GM12872 (cell line): ENCODE measurements around the gene SLC39A11.

ENCODE experiments used
- TF ChIP-seq, protein P1 (sequence below): IDR thresholded peaks from 3 replicates; pipeline ENCODE4 v1.5.1; 2011; ENCODE audit warnings: low read depth, mild to moderate bottlenecking, low read length, moderate library complexity; ENCODE audit not compliant: insufficient read depth

Gene SLC39A11

DNA sequence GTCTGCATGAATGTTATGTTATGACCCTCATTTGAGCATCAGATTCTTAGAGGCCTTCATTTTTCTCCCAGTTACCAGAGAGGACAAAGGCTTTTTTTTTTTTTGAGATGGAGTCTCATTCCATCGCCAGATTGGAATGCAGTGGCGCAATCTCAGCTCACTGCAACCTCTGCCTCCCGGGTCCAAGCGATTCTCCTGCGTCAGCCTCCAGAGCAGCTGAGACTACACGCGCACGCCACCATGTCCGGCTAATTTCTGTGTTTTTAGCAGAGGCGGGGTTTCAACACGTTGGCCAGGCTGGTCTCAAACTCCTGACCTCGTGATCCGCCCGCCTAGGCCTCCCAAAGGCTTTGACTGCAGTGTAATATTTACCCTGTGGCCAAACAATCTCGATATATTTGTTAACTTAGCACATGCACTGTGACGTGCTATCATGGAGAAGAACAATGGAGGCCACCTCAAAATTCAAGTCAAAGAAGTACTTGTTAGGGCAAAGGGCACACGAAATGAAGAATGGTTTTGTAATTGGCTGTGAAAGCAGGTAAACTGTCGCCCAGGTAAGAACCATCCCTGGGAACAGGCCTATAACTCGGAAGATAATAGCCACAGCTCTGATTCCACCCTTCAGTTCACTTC, 303.4 kb downstream of the SLC39A11 start:
- TF ChIP-seq, protein P1, sequence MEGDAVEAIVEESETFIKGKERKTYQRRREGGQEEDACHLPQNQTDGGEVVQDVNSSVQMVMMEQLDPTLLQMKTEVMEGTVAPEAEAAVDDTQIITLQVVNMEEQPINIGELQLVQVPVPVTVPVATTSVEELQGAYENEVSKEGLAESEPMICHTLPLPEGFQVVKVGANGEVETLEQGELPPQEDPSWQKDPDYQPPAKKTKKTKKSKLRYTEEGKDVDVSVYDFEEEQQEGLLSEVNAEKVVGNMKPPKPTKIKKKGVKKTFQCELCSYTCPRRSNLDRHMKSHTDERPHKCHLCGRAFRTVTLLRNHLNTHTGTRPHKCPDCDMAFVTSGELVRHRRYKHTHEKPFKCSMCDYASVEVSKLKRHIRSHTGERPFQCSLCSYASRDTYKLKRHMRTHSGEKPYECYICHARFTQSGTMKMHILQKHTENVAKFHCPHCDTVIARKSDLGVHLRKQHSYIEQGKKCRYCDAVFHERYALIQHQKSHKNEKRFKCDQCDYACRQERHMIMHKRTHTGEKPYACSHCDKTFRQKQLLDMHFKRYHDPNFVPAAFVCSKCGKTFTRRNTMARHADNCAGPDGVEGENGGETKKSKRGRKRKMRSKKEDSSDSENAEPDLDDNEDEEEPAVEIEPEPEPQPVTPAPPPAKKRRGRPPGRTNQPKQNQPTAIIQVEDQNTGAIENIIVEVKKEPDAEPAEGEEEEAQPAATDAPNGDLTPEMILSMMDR = no peak

DNA sequence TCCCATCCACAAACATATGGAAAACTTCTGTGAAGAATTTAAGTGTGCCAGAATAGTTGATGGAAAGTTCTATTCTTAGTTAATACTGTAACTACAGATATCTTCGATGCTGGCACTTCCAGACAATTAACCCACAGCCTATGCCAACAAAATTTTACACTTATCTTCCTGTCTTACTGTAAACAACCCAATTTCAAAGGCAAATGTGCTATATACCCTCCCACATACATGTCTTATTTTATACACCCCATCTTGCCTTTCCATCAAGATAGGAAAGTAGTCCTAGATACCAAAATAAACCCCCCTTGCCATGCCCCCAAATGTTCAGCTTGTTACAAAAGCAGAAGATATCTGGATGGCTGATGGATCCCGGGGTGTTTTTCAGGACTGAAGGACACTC, 306.3 kb downstream of the SLC39A11 start:
- TF ChIP-seq, protein P1 = no peak

DNA sequence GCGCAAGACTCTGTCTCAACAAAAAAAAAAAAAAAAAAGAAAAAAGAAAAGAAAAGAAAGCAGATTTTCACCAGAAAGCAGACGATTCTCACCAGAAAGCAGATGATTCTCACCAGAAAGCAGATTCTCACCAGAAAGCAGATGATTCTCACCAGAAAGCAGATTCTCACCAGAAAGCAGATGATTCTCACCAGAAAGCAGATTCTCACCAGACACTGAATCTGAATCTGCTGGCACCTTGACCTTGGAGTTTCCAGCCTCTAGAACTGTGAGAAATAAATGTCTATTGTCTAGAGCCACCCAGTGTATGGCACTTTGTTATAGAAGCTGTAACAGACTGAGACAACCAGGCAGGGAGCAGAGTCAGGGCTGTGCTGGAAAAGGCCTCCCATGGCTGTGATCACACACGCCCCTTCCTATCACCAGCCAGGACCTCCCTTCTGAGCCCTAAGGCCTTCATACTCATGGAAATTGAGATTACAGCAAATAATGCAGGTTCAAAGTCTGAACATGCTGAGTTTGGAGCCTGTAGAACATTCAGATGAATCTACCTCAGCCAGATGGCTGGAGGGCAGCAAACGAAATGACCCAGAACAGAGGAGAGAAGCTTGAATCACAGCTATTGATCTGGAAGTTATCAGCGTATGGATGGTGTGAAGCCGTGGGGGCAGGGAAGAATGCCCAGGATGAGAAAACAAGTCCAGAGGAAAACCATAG, 309.3 kb downstream of the SLC39A11 start:
- TF ChIP-seq, protein P1 = no peak

DNA sequence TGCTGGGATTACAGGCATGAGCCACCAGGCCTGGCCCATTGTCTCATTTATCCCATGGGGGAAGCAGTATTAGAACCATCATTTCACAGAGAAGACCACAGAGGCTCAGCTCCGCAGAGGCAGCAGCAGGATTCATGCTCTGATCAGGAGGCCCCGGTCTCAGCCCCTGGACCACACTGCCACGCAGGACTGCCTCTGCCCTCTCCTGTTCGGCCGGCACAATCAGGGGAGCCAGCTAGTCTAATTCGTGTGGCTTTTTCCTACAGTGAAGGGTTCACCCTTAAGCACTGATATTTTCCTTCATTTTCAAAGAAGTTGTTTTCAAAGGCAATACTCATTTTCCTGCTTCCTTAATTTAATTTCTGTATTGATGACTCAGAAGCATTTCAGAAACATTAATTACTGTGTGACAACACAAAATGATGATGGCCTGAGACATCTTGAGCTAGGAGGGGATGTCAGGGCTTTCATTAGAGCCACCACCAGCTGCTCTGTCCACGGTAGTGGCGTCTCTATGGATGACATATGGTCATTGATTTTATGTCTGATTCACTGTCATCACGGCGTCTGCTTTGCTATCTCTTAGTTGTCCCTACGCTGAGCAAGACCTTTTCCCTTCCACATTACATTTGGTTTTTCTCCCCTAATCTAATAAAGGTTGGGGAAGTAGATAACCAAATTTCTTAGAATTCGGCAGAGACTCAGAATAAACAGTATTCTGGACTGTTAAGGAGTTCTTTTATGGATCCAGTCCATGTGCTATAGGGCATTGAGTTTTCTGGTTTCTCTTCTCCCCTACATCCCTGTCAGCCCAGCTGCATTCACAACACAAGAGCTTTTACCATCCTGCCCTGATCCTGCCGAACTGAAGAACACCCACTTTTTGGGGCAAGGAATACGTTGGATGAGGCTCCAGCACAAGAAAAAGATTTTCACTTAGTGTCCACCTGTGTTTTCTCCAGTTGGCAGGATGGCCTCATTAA, 314.0 kb downstream of the SLC39A11 start:
- TF ChIP-seq, protein P1 = no peak

DNA sequence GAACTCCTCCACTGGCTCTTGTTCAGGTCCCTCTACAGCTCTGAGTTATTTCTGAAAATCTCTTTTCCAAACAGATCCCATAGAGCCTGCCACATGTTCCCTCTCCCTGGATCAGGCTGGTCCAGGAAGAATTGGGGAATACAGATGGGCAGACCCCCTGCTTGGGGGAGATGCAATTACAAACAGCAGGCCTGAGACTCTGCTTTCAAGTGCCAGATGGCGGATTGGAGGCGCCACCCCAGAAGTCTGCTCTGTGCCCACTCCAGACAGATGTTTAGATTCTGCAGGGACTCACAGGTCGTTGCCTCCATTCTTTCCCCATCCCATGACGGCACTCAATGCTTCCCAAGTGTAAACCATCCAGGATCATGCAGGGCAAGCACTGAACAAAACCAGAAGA, 316.6 kb downstream of the SLC39A11 start:
- TF ChIP-seq, protein P1 = no peak

DNA sequence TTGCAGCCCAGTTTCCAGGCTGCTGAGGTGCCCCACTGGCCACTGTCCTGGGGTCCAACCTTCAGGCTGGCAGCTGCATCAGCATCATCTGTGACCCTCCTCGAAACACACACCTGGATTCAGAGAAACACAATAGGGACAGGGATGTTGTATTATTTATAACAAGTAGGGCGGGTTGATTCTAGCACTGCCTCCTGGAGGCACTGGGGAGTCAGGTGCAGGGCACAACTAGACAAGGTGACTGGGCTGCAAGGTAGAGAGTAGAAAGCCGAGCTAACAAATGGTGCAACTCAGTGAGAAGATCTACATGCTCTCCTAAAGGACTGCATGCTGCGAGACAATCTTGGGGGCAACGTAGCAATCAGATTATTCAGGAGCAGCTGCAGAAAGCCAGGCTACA, 317.3 kb downstream of the SLC39A11 start:
- TF ChIP-seq, protein P1 = no peak

DNA sequence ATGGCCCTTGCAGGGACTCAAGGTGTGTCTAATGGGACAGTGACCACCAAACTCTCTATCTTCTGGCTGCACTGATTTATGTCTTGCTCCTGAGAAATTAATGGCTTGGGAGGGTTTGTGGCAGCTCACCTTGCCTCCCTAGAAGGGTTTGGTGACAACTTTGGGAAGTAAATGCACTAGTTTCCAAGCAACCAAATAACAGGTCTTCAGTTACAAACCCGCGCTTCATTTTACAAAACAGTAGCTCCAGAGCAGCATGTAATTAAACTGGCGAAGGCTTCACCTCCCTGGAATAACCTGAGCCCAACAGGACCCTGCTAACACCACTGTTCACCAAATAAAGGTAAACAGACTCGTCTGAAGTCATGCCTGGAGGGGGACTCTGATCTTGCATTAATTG, 318.3 kb downstream of the SLC39A11 start:
- TF ChIP-seq, protein P1 = no peak
